Measurements from ENCODE around the gene PARD3B. TPM values are rescaled to one million over a fixed set of nuclear protein-coding genes. Genes with fewer than 3 reads are reported as not detected.

PARD3B gene
- total RNA-seq, 1 experiment from 2014 or later = 3.9 TPM

DNA sequence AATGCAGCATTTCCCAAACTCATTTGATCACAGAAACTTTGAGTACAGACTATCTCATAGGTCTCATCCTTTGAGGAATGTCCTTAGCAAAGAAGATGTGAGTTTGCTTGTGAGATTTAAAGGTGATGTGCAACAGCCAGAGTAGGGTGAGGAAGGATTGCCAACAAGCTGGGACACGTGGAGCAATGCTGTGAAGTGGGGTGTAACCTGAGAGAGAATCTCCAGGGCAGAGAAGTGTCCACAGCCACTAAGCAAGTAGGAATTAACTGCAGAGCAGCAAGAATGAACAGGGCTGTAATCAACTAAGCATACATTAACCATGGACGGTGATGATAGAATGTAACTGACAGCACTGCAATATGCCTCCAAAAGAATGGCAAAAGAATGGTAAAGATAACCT lies 667.1 kb downstream of the PARD3B start:
- ChIA-PET POLR2A (ENCODE audit: unreplicated experiment) (no interaction called here), CTCF (no interaction called here)
- no peaks in the 10 kb centered on the region for H3K79me2 ChIP-seq (ENCODE audit: low read length)
- no peaks in the 10 kb centered on the region for H3F3A ChIP-seq (ENCODE audit: low read length, unreplicated experiment)
- BruUV-seq (replicated peaks) = no TSS peak
- intact Hi-C loops (cut with micrococcal nuclease) = no loop called here
- no peak for DNase-seq
- ATAC-seq = no peak
- no peak overlapping the region for H3K9ac ChIP-seq (ENCODE audit: low read length)
- H3K9me2 ChIP-seq (replicated peaks; ENCODE audit: low read length) = no peaks in the 10 kb centered on the region
- H3K27ac ChIP-seq (ENCODE audit: low read length) = no peak overlapping the region
- H2AFZ ChIP-seq (ENCODE audit: low read length) = no peak overlapping the region
- TF ChIP-seq EZH2 (IDR thresholded peaks at IDR 0.05; ENCODE audit: low read length, unreplicated experiment) = no peak
- TF ChIP-seq CTCF (conservative IDR thresholded peaks at IDR 0.05; ENCODE audit: low read depth, low read length) = no peak
- no peak for TF ChIP-seq EZH2phosphoT487 (IDR thresholded peaks at IDR 0.05; ENCODE audit: borderline replicate concordance, low read length)
- H3K4me3 ChIP-seq (ENCODE audit: low read length) = no peak overlapping the region
- H4K20me1 ChIP-seq (ENCODE audit: low read length) = no peaks in the 10 kb centered on the region
- no peaks in the 10 kb centered on the region for H3K9me3 ChIP-seq (ENCODE audit: low read length)
- H3K36me3 ChIP-seq (ENCODE audit: low read depth, low read length) = no peaks in the 10 kb centered on the region
- no peaks in the 10 kb centered on the region for H3K4me1 ChIP-seq (ENCODE audit: insufficient read depth, low read length)
- no peaks in the 10 kb centered on the region for H3K27me3 ChIP-seq (ENCODE audit: low read length)
- no peak overlapping the region for H3K4me2 ChIP-seq (ENCODE audit: low read length)

GRCh38 chr2:205216092-205216491 lies 670.8 kb downstream of the PARD3B start:
- no TSS peak for BruUV-seq (replicated peaks)
- POLR2A ChIA-PET (ENCODE audit: unreplicated experiment) = no interaction called here
- H3K79me2 ChIP-seq (ENCODE audit: low read length) = no peaks in the 10 kb centered on the region
- no peak overlapping the region for H3K4me3 ChIP-seq (ENCODE audit: low read length)
- CTCF ChIA-PET = no interaction called here
- H3K9me3 ChIP-seq (ENCODE audit: low read length) = no peaks in the 10 kb centered on the region
- H3K9ac ChIP-seq (ENCODE audit: low read length) = no peak overlapping the region
- TF ChIP-seq EZH2 (IDR thresholded peaks at IDR 0.05; ENCODE audit: low read length, unreplicated experiment) (no peak), CTCF (conservative IDR thresholded peaks at IDR 0.05; ENCODE audit: low read depth, low read length) (no peak), EZH2phosphoT487 (IDR thresholded peaks at IDR 0.05; ENCODE audit: borderline replicate concordance, low read length) (no peak)
- no peaks in the 10 kb centered on the region for H3K36me3 ChIP-seq (ENCODE audit: low read depth, low read length)
- H3K9me2 ChIP-seq (replicated peaks; ENCODE audit: low read length) = no peaks in the 10 kb centered on the region
- no peaks in the 10 kb centered on the region for H3K4me1 ChIP-seq (ENCODE audit: insufficient read depth, low read length)
- intact Hi-C loops (cut with micrococcal nuclease) = no loop called here
- no peaks in the 10 kb centered on the region for H4K20me1 ChIP-seq (ENCODE audit: low read length)
- no peak overlapping the region for H3K4me2 ChIP-seq (ENCODE audit: low read length)
- H3F3A ChIP-seq (ENCODE audit: low read length, unreplicated experiment) = no peaks in the 10 kb centered on the region
- no peak overlapping the region for H2AFZ ChIP-seq (ENCODE audit: low read length)
- DNase-seq = peak; percentile 20
- ATAC-seq = peak; percentile 38; the same call in 1 of the 2 replicates
- H3K27me3 ChIP-seq (ENCODE audit: low read length) = no peaks in the 10 kb centered on the region
- no peak overlapping the region for H3K27ac ChIP-seq (ENCODE audit: low read length)

DNA sequence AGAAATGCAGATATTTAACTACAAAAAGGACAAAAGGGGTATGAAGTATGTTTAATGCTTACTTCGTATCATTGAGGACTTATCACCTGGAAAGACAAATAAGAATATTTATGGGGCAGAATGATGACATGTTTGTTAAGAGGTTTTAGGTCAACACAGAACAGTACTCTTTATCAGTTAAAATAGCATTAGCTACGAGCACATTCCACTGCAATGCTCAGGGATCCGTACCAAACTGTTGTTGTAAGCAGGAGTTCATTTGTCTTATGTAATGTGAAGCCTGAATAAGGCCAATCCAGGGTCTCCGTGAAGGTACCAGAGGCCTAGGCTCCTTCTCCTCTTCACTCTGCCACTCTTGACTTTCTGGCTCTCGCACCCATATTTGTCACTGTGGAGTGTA lies 671.3 kb downstream of the PARD3B start:
- Histone ChIP-seq H3K27me3 (ENCODE audit: low read length) (no peaks in the 10 kb centered on the region), H3K4me2 (ENCODE audit: low read length) (no peak overlapping the region), H3K27ac (ENCODE audit: low read length) (peak overlapping the region; percentile 17; the same call in 1 of the 2 replicates), H3K9ac (ENCODE audit: low read length) (no peak overlapping the region), H3F3A (ENCODE audit: low read length, unreplicated experiment) (no peaks in the 10 kb centered on the region), H3K4me3 (ENCODE audit: low read length) (no peak overlapping the region), H3K9me3 (ENCODE audit: low read length) (no peaks in the 10 kb centered on the region), H4K20me1 (ENCODE audit: low read length) (no peaks in the 10 kb centered on the region), H3K9me2 (replicated peaks; ENCODE audit: low read length) (no peaks in the 10 kb centered on the region), H2AFZ (ENCODE audit: low read length) (no peak overlapping the region), H3K79me2 (ENCODE audit: low read length) (no peaks in the 10 kb centered on the region), H3K4me1 (ENCODE audit: insufficient read depth, low read length) (no peaks in the 10 kb centered on the region), H3K36me3 (ENCODE audit: low read depth, low read length) (no peaks in the 10 kb centered on the region)
- DNase-seq = no peak
- no peak for ATAC-seq
- intact Hi-C loops (cut with micrococcal nuclease) = no loop called here
- BruUV-seq (replicated peaks) = no TSS peak
- no peak for TF ChIP-seq CTCF (conservative IDR thresholded peaks at IDR 0.05; ENCODE audit: low read depth, low read length)
- no peak for TF ChIP-seq EZH2phosphoT487 (IDR thresholded peaks at IDR 0.05; ENCODE audit: borderline replicate concordance, low read length)
- no peak for TF ChIP-seq EZH2 (IDR thresholded peaks at IDR 0.05; ENCODE audit: low read length, unreplicated experiment)
- CTCF ChIA-PET = no interaction called here
- POLR2A ChIA-PET (ENCODE audit: unreplicated experiment) = no interaction called here

Measured in PC-3 (cell line).